Astrocyte of the hippocampus (primary cell): ENCODE results near the gene MOGAT2.

ENCODE experiments used
- DNase-seq: peaks from one replicate; pipeline ENCODE4 v3.0.0; 2011; ENCODE audit warnings: low read depth, low spot score

Gene MOGAT2

DNA sequence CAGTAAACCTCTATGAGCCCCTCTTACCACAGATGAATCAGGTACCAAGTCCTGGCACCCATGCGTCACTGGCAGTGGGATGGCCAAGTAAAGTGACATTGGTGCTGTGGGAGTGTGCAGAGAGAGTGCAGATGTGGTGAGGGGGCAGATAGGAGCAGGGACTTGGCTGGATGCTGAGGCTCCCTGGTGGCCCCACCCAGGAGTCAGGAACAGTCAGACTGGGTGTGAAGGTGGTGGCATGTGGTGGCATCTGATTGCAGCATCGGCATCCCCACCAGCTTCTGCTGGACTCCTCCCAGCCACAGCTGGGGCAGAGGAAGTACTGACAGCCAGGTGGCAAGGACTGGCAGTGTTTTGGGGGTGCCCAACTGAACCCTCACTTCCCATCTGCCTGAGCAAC is 62.3 kb downstream of the MOGAT2 start:
- DNase-seq, result no peak

DNA sequence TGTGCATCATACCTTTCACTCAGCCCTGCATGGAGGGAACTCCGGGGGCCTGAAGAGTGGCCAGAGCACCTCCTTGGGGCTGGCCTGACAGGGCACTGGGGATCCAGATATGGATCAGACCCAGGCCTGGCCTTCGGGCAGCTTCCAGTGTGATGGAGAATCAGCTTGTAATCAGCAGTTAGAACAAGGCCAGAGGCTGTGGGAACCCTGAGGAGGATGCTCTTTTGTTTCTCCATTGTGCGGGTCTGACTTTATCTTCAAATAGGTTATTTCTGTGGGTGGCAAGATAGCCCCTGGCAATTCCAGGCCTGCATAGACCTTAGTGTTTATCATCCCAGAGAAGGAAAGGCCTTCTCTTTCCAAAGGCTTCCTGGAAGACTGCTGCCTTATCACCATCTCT is 63.2 kb downstream of the MOGAT2 start:
- DNase-seq, result no peak

DNA sequence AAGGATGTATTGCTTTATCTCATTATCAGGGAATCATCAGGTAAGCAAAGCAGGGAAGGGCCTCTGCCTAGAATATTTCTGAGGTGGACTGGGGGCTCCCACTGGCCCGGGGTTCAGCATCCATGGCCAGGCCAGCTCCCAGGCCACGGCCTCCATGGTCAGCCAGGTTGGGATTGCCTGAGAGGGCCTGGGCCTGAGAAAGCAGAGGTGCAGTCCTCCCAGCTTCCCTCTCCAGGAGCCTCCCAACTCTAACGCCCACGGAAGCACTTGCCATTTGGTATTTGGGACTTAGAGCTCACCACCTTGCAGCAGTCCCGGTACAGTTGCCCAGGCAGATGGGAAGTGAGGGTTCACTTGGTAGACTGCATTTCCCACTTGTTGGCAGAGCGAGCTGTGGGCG is 63.7 kb downstream of the MOGAT2 start:
- DNase-seq, result no peak

DNA sequence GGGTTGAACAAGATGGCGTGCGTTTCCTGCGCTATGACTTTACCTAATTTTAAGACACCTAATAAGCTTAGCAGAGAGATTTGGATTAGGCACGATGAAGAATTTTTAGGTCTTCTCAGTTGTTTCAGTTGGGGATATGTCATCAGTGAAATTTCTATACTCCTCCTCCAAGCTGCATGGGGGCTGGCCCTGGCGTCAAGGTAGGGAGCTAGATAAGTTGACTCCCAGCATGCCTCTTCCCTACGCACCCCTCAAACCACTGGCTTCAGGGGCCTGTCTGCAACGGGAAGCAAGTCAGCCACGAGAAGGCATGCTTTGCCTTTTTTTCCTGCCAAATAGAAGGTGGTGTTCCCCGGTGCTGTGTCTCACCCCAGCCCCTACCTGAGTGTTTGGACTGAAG is 64.2 kb downstream of the MOGAT2 start:
- no peak for DNase-seq
